Activated T-cell treated with anti-CD3 and anti-CD28 coated beads, Interleukin-2, amount 50 U/mL, for 72 hours (primary cell): ENCODE results near the gene GRIK1. TPM values are rescaled to one million over a fixed set of nuclear protein-coding genes. Genes with fewer than 3 reads are reported as not detected.

Source experiments
- ATAC-seq, 2 donors: fragments of 150-1000 bp; cut with Tn5 transposase; replicated peaks in 1 of 2; 2 replicates each; pipeline ENCODE4 v1.10.0; 2021; ENCODE audit warnings: moderate library complexity in 2 of 2, mild to moderate bottlenecking in 1 of 2
- DNase-seq, 2 donors: peaks; one replicate each; pipeline ENCODE4 v3.0.0; 2021 to 2022; ENCODE audit warnings: mixed read lengths in 1 of 2
- H3K27ac Mint-ChIP-seq: one replicate; pipeline ENCODE4 v1.8.0; 2022; ENCODE audit warnings: mild to moderate bottlenecking, moderate library complexity, mixed read lengths
- H3K27me3 Mint-ChIP-seq: one replicate; pipeline ENCODE4 v1.8.0; 2022; ENCODE audit warnings: low read depth, mixed read lengths
- H3K36me3 Mint-ChIP-seq, 2 donors: one replicate each; pipeline ENCODE4 v1.8.0; 2022; ENCODE audit warnings: mixed read lengths in 2 of 2, mild to moderate bottlenecking in 1 of 2; ENCODE audit not compliant: insufficient read depth in 2 of 2
- H3K4me1 Mint-ChIP-seq: one replicate; pipeline ENCODE4 v1.8.0; 2022; ENCODE audit warnings: low read depth, mixed read lengths
- H3K4me3 Mint-ChIP-seq, 2 donors: one replicate each; pipeline ENCODE4 v1.8.0; 2022; ENCODE audit warnings: mild to moderate bottlenecking in 2 of 2, mixed read lengths in 2 of 2, moderate library complexity in 2 of 2
- H3K9me3 Mint-ChIP-seq, 2 donors: one replicate each; pipeline ENCODE4 v1.8.0; 2022; ENCODE audit warnings: mixed read lengths in 2 of 2
- total RNA-seq, 2 donors: library from RNA; stranded (reverse); gene quantifications; one replicate each; pipeline ENCODE4 v1.2.3, GENCODE V29; 2022

GRIK1 gene
- total RNA-seq, 2 donors from 2014 or later = not detected

DNA sequence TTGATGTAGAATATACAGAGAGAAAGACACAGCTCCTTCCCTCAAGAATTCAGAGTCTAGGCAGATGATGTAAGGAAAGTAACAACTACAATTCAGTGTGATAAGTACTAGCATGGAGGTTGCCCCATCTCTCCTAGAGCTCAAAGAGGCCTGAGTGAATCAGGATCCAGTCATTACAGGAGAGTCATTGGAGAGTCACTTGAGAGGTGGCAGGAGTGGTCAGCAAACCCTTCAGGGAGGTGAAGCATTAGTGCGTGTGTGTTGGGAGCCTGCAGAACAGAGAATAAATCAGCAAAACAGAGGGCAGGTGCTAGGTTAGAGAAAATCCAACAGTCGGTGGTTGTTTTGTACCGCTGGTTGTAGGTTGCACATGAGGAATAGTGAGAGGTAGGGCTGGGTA lies 46.1 kb downstream of the GRIK1 start:
- Mint-ChIP-seq H3K27ac (no peak overlapping the region), H3K36me3 (no peaks in the 10 kb centered on the region)
- ATAC-seq = no peak

DNA sequence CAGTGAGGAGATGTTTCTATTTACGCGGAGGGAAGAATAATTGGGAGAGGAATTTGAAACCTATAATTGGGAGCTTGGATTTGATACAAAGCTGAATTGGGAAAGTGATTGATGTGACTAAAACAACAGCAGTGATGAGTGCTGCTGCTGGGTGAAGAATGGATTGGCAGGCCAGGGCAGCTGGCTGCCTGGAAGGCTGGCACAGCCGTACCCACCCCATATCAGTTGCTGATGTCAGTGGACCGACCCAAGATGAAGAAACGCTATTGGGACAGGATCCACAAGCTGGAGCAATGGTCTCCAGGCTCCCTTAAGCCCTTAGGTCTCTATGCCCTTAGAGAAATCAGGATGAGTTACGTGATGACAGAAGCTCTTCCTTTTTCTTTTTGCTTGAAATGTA lies 47.4 kb downstream of the GRIK1 start:
- no peak overlapping the region for H3K27ac Mint-ChIP-seq
- H3K4me1 Mint-ChIP-seq = no peaks in the 10 kb centered on the region
- DNase-seq = no peak
- H3K9me3 Mint-ChIP-seq = no peaks in the 10 kb centered on the region
- ATAC-seq = no peak
- H3K36me3 Mint-ChIP-seq = no peaks in the 10 kb centered on the region
- no peak overlapping the region for H3K4me3 Mint-ChIP-seq
- no peaks in the 10 kb centered on the region for H3K27me3 Mint-ChIP-seq

More for the DNA sequence above, 46.1 kb downstream of the GRIK1 start:
- no peak overlapping the region for H3K4me3 Mint-ChIP-seq
- H3K4me1 Mint-ChIP-seq = no peaks in the 10 kb centered on the region
- H3K9me3 Mint-ChIP-seq = no peaks in the 10 kb centered on the region
- no peaks in the 10 kb centered on the region for H3K27me3 Mint-ChIP-seq
- no peak for DNase-seq

DNA sequence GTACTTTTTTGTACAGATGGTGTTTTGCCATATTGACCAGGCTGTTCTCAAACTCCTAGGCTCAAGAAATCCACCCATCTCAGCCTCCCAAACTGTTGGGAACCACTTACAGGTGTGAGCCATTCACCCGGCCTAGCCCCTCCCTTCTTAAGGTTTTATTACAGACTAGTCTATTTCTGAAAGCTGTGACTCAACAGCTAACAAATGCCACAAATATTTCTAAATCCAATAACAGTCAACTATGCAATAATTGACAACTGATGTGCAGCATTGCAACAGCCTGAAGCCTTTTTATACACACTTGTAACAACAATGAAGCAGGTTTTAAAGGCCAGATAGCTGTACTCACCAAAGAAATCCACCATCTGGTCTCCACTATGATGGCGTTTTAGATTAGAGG lies 51.4 kb downstream of the GRIK1 start:
- Mint-ChIP-seq H3K27me3 (peaks cover 5% of the 10 kb centered on the region), H3K4me1 (no peaks in the 10 kb centered on the region), H3K27ac (no peak overlapping the region), H3K36me3 (no peaks in the 10 kb centered on the region), H3K4me3 (no peak overlapping the region), H3K9me3 (no peaks in the 10 kb centered on the region)
- no peak for DNase-seq
- no peak for ATAC-seq

DNA sequence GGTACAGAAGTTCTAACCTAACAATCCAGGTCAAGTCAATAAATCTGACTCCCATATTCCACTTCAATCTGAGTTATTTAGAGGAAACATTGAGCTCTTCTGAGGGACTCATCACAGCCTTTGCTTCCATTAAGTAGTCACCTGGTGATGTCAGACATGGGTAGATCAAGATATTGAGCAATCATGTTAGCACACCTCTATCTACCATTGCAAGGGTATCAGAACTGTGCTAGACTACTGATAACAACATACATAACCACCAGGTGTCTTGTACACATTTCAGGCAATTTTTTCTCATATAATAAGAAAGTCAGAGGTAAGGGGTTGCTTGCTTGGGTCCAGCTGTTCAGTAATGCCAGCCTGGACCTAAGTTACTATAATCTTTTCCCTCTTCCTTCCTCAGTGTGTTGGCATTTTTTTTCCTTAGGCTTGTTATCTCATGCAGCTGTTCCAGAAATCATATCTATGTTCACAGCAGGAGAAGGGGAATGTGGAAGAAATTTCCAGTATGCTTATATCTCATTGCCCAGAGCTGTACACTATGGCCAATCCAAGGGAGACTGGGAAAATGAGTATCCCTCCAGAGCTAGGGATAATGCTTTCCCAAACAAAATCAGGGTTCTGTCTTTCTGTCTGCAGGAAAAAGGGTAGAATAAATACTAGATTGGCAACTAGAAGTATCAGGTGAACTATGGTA lies 52.3 kb downstream of the GRIK1 start:
- H3K36me3 Mint-ChIP-seq = no peaks in the 10 kb centered on the region

DNA sequence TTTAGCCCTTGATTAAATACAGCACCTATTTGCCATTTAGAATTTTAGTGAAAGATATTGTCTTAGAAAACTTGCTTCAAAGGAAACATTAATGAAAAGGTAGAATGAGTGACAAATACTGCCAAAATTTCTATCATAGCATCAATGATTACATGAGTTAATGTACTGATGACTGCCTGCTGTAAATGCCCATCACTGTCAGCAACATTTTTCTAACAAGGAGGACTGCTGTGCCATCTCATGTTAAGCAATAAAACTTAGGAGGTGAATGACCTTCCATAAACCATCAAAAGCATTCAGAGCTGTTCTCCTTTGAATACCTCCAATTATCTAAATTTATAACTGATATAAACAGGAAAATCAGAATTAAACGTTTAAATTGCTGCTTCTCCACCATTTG lies 54.3 kb downstream of the GRIK1 start:
- Mint-ChIP-seq H3K9me3 (no peaks in the 10 kb centered on the region), H3K4me3 (no peak overlapping the region), H3K36me3 (no peaks in the 10 kb centered on the region), H3K27me3 (peaks cover 5% of the 10 kb centered on the region), H3K4me1 (no peaks in the 10 kb centered on the region), H3K27ac (no peak overlapping the region)
- ATAC-seq = no peak
- no peak for DNase-seq

More for the DNA sequence above, 52.3 kb downstream of the GRIK1 start:
- no peaks in the 10 kb centered on the region for H3K4me1 Mint-ChIP-seq
- ATAC-seq = no peak
- no peak for DNase-seq
- H3K27ac Mint-ChIP-seq = no peak overlapping the region
- H3K4me3 Mint-ChIP-seq = no peak overlapping the region
- H3K9me3 Mint-ChIP-seq = no peaks in the 10 kb centered on the region
- peaks cover 5% of the 10 kb centered on the region for H3K27me3 Mint-ChIP-seq

DNA sequence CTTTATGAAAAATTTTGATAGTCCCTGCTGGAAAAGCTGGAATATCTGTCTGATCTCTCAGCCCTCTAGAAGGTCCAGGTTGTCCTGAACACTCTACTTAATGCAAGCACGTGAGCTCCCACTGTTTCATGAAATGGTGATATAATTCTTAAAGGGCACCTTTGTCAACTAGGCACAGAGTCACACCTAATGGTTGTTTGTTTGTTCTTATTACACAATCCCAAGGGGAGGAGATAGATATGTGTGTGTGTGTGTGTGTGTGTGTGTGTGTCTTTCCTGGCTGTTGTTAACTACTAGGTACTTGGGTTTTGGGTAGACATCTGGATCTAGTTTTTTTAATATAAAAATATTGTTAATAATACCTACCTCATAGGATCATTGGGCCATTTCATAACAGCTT lies 63.9 kb downstream of the GRIK1 start:
- Mint-ChIP-seq H3K9me3 (no peaks in the 10 kb centered on the region), H3K4me1 (no peaks in the 10 kb centered on the region), H3K36me3 (no peaks in the 10 kb centered on the region), H3K27ac (no peak overlapping the region), H3K27me3 (peaks cover 7% of the 10 kb centered on the region), H3K4me3 (no peak overlapping the region)
- DNase-seq (no peak), ATAC-seq (no peak)

DNA sequence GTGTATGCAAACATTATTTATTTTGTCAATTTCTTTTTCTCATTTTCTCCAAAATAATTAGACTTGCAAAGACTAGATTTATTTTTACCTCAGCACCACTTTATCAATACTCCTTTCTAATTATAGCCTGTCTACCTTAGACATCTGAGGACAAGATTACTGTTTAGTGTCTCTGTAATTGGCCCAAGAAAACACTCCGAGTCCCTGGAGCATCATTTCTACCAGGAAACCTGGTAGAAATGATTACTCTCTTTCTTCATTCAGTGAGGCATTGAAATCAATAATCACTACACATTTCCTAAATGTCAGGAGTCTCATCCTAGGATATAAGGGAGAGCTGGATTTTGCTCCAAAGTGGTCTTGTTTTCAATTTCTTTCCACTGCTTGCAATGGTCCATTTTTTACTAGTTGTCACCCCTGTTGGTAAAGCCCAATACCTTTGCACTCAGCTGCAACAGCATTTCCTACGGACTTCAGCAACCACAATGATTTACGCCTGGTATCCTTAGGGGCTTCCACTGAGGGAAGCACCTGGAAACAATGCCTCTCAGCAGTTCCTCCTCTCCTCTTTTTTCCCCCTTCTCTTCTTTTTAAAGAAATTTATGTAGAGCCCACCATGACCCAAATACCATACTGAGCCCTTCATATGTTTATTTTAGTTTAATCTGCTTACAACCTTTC lies 64.6 kb downstream of the GRIK1 start:
- peaks cover 7% of the 10 kb centered on the region for H3K27me3 Mint-ChIP-seq
- no peak overlapping the region for H3K4me3 Mint-ChIP-seq
- DNase-seq (no peak), ATAC-seq (no peak)
- no peaks in the 10 kb centered on the region for H3K9me3 Mint-ChIP-seq
- H3K27ac Mint-ChIP-seq = peak overlapping the region; percentile 47
- H3K4me1 Mint-ChIP-seq = no peaks in the 10 kb centered on the region
- no peaks in the 10 kb centered on the region for H3K36me3 Mint-ChIP-seq

DNA sequence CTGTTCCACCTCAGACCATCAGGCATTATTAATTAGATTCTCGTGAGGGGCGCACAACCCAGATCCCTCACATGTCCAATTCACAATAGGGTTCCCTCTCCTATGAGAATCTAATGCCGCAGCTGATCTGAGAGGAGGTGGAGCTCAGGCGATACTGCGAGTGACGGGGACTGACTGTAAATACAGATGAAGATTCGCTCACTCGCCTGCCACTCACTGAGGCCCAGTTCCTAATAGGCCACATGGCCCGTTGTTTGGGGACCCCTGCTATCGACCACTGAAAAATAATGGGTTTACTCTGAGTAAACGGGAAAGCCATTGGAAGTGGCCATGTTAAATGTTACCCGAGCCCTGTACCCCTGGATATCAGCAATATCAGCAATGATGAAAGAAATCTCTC lies 65.9 kb downstream of the GRIK1 start:
- peaks cover 7% of the 10 kb centered on the region for H3K27me3 Mint-ChIP-seq
- no peaks in the 10 kb centered on the region for H3K4me1 Mint-ChIP-seq
- no peak for ATAC-seq
- H3K36me3 Mint-ChIP-seq = no peaks in the 10 kb centered on the region
- DNase-seq = no peak
- no peaks in the 10 kb centered on the region for H3K9me3 Mint-ChIP-seq
- H3K4me3 Mint-ChIP-seq = no peak overlapping the region
- H3K27ac Mint-ChIP-seq = no peak overlapping the region

DNA sequence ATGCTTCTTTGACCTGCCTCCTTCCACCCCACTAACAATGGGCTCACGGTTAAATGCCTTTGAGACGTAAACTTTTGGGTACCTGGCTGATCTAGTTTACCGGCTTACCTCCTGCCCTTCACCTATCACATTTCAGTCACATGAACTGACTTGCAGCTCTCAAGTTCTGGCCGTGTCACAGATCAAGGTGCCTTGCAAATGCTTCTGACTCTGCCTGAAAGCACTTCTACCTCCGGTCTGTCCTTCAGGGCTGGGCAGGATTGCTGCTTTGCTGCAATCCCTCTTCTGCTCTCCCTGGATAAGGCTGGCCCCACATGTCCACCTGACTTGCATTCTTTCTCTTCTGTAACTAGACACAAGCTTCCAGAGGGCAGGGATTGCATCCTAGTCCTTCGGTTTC lies 69.0 kb downstream of the GRIK1 start:
- Mint-ChIP-seq H3K36me3 (no peaks in the 10 kb centered on the region), H3K27me3 (peaks cover 9% of the 10 kb centered on the region), H3K27ac (no peak overlapping the region), H3K4me3 (no peak overlapping the region), H3K4me1 (no peaks in the 10 kb centered on the region), H3K9me3 (no peaks in the 10 kb centered on the region)
- ATAC-seq (no peak), DNase-seq (no peak)

DNA sequence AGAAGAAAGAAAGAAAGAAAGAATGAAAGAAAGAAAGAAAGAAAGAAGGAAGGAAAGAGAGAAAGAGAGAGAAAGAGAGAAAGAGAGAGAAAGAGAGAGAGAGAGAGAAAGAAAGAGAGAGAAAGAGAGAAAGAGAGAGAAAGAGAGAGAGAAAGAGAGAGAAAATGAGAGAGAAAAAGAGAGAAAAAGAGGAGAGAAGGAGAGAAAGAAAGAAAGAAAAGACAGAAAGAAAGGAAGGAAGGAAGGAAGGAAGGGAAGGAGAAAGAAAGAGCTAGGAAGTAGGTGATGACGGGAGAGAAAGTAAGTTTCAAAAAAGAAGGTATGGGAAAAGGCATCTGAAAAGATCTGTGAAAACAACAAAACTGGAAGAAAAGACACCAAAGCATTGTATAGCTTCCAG lies 72.0 kb downstream of the GRIK1 start:
- ATAC-seq (no peak), DNase-seq (no peak)
- Mint-ChIP-seq H3K27me3 (peaks cover 22% of the 10 kb centered on the region), H3K36me3 (no peaks in the 10 kb centered on the region), H3K9me3 (no peaks in the 10 kb centered on the region), H3K27ac (no peak overlapping the region), H3K4me3 (no peak overlapping the region), H3K4me1 (no peaks in the 10 kb centered on the region)

DNA sequence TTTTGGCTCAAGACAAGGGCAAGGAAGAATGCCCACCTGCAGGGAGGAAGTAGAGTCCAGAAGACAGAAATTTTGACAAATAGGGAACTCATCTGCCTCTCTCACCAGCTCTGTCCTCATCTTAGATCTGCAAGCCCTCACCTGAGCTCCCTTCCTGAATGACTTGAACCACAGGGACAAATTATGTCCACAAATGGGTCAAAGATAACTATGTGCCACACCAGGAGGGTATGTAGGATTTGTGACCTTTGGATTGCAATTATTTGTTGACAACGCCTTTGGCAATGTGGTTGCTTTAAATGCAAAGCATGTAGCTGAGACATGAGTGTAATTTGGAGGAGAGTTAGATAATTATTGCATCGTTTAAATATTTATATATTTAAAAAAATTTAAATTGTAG lies 79.5 kb downstream of the GRIK1 start:
- Mint-ChIP-seq H3K4me1 (no peaks in the 10 kb centered on the region), H3K27ac (no peak overlapping the region), H3K4me3 (no peak overlapping the region), H3K27me3 (peaks cover 13% of the 10 kb centered on the region), H3K9me3 (no peaks in the 10 kb centered on the region), H3K36me3 (no peaks in the 10 kb centered on the region)
- DNase-seq (no peak), ATAC-seq (no peak)

DNA sequence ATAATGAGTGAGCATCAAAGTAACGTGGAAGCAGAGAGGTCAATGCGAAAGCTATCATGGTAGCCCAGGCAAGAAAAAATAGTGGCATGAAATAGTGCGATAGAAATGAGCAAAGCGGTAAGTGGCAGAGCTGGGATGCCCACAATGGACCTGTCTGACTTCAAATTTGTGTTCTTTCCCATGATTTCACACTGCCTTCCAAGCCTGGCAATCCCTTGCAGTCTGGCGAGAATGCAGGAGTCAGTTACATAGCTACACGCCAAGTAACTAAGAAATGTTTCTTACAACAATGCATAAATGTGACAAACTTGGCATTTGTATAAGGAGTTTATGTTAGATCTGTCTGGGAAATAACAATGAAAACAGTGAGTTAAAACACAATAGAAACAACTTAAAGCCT lies 82.6 kb downstream of the GRIK1 start:
- Mint-ChIP-seq H3K4me3 (no peak overlapping the region), H3K27me3 (no peaks in the 10 kb centered on the region), H3K27ac (no peak overlapping the region), H3K36me3 (no peaks in the 10 kb centered on the region), H3K4me1 (no peaks in the 10 kb centered on the region), H3K9me3 (no peaks in the 10 kb centered on the region)
- DNase-seq (no peak), ATAC-seq (no peak)

DNA sequence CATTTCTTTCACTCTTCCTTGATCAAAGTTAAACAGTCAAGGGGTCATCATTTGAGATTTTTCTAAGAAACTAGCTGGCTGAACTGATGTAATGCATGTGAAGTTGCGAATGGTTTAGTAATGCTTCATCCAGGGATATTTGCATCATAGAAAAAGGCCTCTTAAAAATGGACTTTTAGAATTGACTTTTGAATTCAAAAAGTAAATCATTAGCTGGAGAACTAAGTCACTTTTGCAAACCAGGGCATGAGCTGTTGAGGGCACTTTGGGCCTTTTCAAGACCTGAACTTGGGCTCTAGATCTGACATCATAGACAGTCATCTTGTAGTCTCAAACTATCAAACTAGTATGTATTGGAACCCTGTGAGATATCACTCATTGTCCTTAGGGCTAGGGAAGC lies 85.0 kb downstream of the GRIK1 start:
- H3K4me3 Mint-ChIP-seq = no peak overlapping the region
- DNase-seq (no peak), ATAC-seq (no peak)
- H3K27me3 Mint-ChIP-seq = no peaks in the 10 kb centered on the region
- H3K36me3 Mint-ChIP-seq = no peaks in the 10 kb centered on the region
- H3K4me1 Mint-ChIP-seq = no peaks in the 10 kb centered on the region
- H3K9me3 Mint-ChIP-seq = no peaks in the 10 kb centered on the region
- no peak overlapping the region for H3K27ac Mint-ChIP-seq

DNA sequence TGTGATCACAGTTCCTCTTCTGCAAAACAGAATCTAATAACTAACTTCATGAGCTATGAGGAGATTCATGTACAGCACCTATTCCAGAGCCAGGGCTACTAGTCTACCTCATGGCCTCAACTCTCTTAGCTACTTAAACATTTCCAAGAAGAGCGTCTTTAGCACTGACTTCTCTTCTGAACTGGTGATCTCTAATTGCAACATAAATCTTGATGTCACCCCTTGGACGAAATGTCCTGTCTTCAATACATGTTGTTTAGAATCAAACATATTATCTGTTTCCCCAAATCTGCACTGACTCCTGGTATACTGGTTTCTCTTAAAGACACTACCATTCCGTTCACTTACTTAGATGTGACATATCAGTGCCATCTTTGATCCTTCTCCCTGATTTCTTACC lies 88.2 kb downstream of the GRIK1 start:
- no peak for ATAC-seq
- Mint-ChIP-seq H3K4me3 (no peak overlapping the region), H3K27me3 (peaks cover 6% of the 10 kb centered on the region), H3K27ac (no peak overlapping the region), H3K36me3 (no peaks in the 10 kb centered on the region), H3K4me1 (no peaks in the 10 kb centered on the region), H3K9me3 (no peaks in the 10 kb centered on the region)
- DNase-seq = no peak
